Osteocyte (in vitro differentiated cells): ENCODE results near the gene CARMIL3. TPM values are rescaled to one million over a fixed set of nuclear protein-coding genes. Genes with fewer than 3 reads are reported as not detected.
A peak's percentile ranks its signal among the peaks of the same experiment; 100 is the strongest.

Source experiments
- DNase-seq: peaks from one replicate; pipeline ENCODE4 v3.0.0; 2021; ENCODE audit warnings: mixed read lengths; ENCODE audit not compliant: unreplicated experiment; ENCODE audit errors: extremely low spot score
- H3K27ac Mint-ChIP-seq: one replicate; pipeline ENCODE4 v1.8.0; 2021; ENCODE audit warnings: mild to moderate bottlenecking, mixed read lengths; ENCODE audit not compliant: unreplicated experiment
- H3K27me3 Mint-ChIP-seq: one replicate; pipeline ENCODE4 v1.8.0; 2021; ENCODE audit warnings: mixed read lengths; ENCODE audit not compliant: unreplicated experiment
- H3K36me3 Mint-ChIP-seq: one replicate; pipeline ENCODE4 v1.8.0; 2021; ENCODE audit warnings: mixed read lengths; ENCODE audit not compliant: unreplicated experiment
- H3K4me1 Mint-ChIP-seq: one replicate; pipeline ENCODE4 v1.8.0; 2021; ENCODE audit warnings: mixed read lengths; ENCODE audit not compliant: unreplicated experiment
- H3K4me3 Mint-ChIP-seq: one replicate; pipeline ENCODE4 v1.8.0; 2021; ENCODE audit warnings: mild to moderate bottlenecking, moderate library complexity, mixed read lengths; ENCODE audit not compliant: unreplicated experiment
- H3K9me3 Mint-ChIP-seq: one replicate; pipeline ENCODE4 v1.8.0; 2021; ENCODE audit warnings: mixed read lengths; ENCODE audit not compliant: unreplicated experiment
- CTCF ChIP-seq: fragments of 200-600 bp; sonication (generic); IDR thresholded peaks from 2 replicates; pipeline ENCODE4 v1.5.0; 2021; ENCODE audit warnings: antibody characterized with exemption, mild to moderate bottlenecking, moderate library complexity
- total RNA-seq: library from RNA; stranded (reverse); gene quantifications from 2 replicates; pipeline ENCODE4 v1.2.1, GENCODE V29; 2021

CARMIL3 gene
- total RNA-seq, 1 donor from 2014 or later = 0.35 TPM

GRCh38 chr14:24096545-24097181, 44.9 kb downstream of the CARMIL3 start:
- Mint-ChIP-seq H3K9me3 (no peaks in the 10 kb centered on the region), H3K4me3 (peak overlapping the region; percentile 30)

GRCh38 chr14:24098229-24098926, 46.6 kb downstream of the CARMIL3 start:
- Mint-ChIP-seq H3K27me3 (no peaks in the 10 kb centered on the region), H3K9me3 (no peaks in the 10 kb centered on the region), H3K36me3 (peaks cover 27% of the 10 kb centered on the region), H3K27ac (no peak overlapping the region), H3K4me3 (no peak overlapping the region), H3K4me1 (peaks cover 20% of the 10 kb centered on the region)
- DNase-seq = no peak
- TF ChIP-seq CTCF = no peak

More at GRCh38 chr14:24096545-24097181, 44.9 kb downstream of the CARMIL3 start:
- Mint-ChIP-seq H3K4me1 (peaks cover 26% of the 10 kb centered on the region), H3K27me3 (no peaks in the 10 kb centered on the region), H3K27ac (no peak overlapping the region), H3K36me3 (peaks cover 23% of the 10 kb centered on the region)
- DNase-seq = no peak
- TF ChIP-seq CTCF = no peak

GRCh38 chr14:24098927-24099813, 47.4 kb downstream of the CARMIL3 start:
- Mint-ChIP-seq H3K27me3 (no peaks in the 10 kb centered on the region), H3K4me3 (no peak overlapping the region), H3K27ac (no peak overlapping the region), H3K9me3 (no peaks in the 10 kb centered on the region), H3K36me3 (peaks cover 34% of the 10 kb centered on the region), H3K4me1 (peaks cover 15% of the 10 kb centered on the region)
- DNase-seq = no peak
- TF ChIP-seq CTCF = no peak

DNA sequence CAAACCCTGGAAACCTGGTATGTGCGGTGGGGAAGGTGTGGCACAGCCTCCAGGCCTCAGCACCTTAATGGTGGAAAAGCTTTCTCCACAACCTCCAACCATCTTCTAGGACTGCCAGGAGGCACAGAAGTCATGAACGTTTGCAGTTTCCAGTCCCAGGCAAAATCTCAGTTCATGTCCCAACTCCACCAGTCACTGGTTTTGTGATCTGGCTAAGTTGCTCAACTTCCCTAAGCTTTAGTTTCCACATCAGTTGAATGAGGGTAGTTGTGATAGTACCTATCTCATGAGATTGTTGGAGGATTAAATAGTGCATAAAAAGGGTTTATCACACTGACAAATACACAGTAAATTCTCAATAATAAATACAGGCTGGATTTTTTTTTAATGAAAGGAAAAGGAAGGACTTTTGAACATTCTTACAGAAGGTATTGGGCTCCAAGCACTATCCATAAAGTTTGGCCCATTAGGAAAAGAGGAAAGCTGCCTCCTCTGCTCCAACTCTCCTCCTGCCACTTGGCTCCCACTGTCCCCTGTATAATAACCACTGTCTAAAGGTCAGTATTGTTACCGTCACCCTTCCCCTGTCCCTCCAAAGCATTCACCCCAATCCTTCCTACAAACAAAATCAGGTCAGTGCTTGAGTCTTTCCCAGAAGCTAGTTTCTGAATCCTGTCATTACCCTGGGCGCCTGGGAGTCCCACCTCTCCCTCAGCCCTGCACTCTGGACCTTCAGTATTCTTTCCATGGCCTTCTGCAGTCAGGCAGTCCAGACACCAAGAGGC, 48.6 kb downstream of the CARMIL3 start:
- Mint-ChIP-seq H3K4me3 (no peak overlapping the region), H3K36me3 (peaks cover 39% of the 10 kb centered on the region), H3K4me1 (peaks cover 10% of the 10 kb centered on the region), H3K27ac (no peak overlapping the region), H3K27me3 (no peaks in the 10 kb centered on the region), H3K9me3 (no peaks in the 10 kb centered on the region)
- no peak for DNase-seq
- TF ChIP-seq CTCF = no peak
